Liver (tissue), 3 donors: ENCODE results near the gene CCNB1IP1.

ENCODE experiments used
- CTCF ChIP-seq: fragments of 150-350 bp; IDR thresholded peaks from 2 replicates; pipeline ENCODE4 v1.5.1; 2017; ENCODE audit warnings: improper control_type of control experiment, low read depth, low read length; ENCODE audit not compliant: missing input control
- GABPA ChIP-seq, 2 donors: IDR thresholded peaks in 1 of 2; conservative IDR thresholded peaks in 1 of 2; 2 replicates each; pipeline ENCODE4 v1.6.1; 2016; ENCODE audit warnings: antibody characterized with exemption in 2 of 2, mild to moderate bottlenecking in 1 of 2, moderate library complexity in 1 of 2
- HNF4A ChIP-seq, 2 donors: conservative IDR thresholded peaks; 2 replicates each; pipeline ENCODE4 v1.6.1; 2016; ENCODE audit warnings: antibody characterized with exemption in 2 of 2, mild to moderate bottlenecking in 2 of 2
- RAD21 ChIP-seq, 2 donors: IDR thresholded peaks; 2 replicates each; pipeline ENCODE4 v1.6.1; 2016; ENCODE audit warnings: antibody characterized with exemption in 2 of 2, mild to moderate bottlenecking in 2 of 2
- SP1 ChIP-seq: IDR thresholded peaks from 2 replicates; pipeline ENCODE4 v1.6.1; 2018; ENCODE audit warnings: antibody characterized with exemption, mild to moderate bottlenecking
- TF ChIP-seq, protein P1 (sequence below): IDR thresholded peaks from 2 replicates; pipeline ENCODE4 v1.6.1; 2016; ENCODE audit warnings: antibody characterized with exemption, mild to moderate bottlenecking
- donor health status: healthy.
- donor health status: healthy.

GRCh38 chr14:20331053-20331613 lies 1.9 kb downstream of the CCNB1IP1 start:
- TF ChIP-seq CTCF (no peak), RAD21 (IDR thresholded peaks at IDR 0.05) (no peak), GABPA (IDR thresholded peaks at IDR 0.05 in 1 of 2, conservative IDR thresholded peaks at IDR 0.05 in 1 of 2) (no peak), HNF4A (conservative IDR thresholded peaks at IDR 0.05) (no peak), SP1 (no peak)
- TF ChIP-seq, protein P1, sequence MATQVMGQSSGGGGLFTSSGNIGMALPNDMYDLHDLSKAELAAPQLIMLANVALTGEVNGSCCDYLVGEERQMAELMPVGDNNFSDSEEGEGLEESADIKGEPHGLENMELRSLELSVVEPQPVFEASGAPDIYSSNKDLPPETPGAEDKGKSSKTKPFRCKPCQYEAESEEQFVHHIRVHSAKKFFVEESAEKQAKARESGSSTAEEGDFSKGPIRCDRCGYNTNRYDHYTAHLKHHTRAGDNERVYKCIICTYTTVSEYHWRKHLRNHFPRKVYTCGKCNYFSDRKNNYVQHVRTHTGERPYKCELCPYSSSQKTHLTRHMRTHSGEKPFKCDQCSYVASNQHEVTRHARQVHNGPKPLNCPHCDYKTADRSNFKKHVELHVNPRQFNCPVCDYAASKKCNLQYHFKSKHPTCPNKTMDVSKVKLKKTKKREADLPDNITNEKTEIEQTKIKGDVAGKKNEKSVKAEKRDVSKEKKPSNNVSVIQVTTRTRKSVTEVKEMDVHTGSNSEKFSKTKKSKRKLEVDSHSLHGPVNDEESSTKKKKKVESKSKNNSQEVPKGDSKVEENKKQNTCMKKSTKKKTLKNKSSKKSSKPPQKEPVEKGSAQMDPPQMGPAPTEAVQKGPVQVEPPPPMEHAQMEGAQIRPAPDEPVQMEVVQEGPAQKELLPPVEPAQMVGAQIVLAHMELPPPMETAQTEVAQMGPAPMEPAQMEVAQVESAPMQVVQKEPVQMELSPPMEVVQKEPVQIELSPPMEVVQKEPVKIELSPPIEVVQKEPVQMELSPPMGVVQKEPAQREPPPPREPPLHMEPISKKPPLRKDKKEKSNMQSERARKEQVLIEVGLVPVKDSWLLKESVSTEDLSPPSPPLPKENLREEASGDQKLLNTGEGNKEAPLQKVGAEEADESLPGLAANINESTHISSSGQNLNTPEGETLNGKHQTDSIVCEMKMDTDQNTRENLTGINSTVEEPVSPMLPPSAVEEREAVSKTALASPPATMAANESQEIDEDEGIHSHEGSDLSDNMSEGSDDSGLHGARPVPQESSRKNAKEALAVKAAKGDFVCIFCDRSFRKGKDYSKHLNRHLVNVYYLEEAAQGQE: no peak
